Measurements from ENCODE around the gene NAB2.

DNA sequence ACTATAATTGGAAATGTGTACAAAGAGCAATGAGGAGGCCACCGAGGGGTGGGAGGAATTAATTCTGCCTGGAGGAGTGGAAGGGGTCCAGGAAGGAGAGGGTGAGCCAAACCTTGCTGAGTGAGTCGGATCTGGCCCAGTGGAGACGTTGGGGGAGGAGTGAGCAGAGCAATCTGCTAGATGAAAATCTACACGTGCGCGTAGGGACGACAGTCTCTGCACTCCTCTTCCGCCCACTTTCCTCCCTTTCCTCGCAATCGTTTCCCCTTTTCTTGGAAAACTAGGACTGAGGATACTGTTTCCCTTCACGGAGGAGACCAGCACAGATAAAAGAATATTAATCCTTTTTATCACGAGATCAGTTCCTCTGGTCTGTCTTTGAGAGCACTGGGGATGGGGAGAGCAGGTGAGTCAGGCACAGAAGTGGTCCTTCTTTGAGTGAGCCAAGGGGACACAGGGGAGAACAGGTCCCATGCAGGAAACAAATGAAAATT is 2.9 kb upstream of the NAB2 start:
- no peak for TF ChIP-seq CTCF (IDR thresholded peaks at IDR 0.05; ENCODE audit: low read depth, low read length)
- TF ChIP-seq POLR2A (IDR thresholded peaks at IDR 0.05; ENCODE audit: extremely low read depth, insufficient read length): no peak
- TF ChIP-seq MAX (IDR thresholded peaks at IDR 0.05; ENCODE audit: low read depth, low read length): no peak
- 0 out of 2 replicates have a peak, but pooled peaks have one; percentile 11 for TF ChIP-seq MYC (IDR thresholded peaks at IDR 0.05; ENCODE audit: low read depth, low read length)
